Skin epidermis (tissue), 12 donors: Measurements from ENCODE around the gene SPSB1.

Experiments
- H3K27ac ChIP-seq, 21 experiments: fragments of 200-600 bp; sonication (generic) in 11 of 21; one replicate each; pipeline ENCODE4 v1.5.0; 2020; ENCODE audit warnings: mild to moderate bottlenecking in 3 of 21, inconsistent platforms in 2 of 21, moderate library complexity in 2 of 21
- H3K4me3 ChIP-seq, 7 experiments: fragments of 200-600 bp; sonication (generic) in 2 of 7; one replicate each; pipeline ENCODE4 v1.5.0; 2020; ENCODE audit warnings: inconsistent platforms in 2 of 7, mild to moderate bottlenecking in 2 of 7, moderate library complexity in 1 of 7

The SPSB1 gene

DNA sequence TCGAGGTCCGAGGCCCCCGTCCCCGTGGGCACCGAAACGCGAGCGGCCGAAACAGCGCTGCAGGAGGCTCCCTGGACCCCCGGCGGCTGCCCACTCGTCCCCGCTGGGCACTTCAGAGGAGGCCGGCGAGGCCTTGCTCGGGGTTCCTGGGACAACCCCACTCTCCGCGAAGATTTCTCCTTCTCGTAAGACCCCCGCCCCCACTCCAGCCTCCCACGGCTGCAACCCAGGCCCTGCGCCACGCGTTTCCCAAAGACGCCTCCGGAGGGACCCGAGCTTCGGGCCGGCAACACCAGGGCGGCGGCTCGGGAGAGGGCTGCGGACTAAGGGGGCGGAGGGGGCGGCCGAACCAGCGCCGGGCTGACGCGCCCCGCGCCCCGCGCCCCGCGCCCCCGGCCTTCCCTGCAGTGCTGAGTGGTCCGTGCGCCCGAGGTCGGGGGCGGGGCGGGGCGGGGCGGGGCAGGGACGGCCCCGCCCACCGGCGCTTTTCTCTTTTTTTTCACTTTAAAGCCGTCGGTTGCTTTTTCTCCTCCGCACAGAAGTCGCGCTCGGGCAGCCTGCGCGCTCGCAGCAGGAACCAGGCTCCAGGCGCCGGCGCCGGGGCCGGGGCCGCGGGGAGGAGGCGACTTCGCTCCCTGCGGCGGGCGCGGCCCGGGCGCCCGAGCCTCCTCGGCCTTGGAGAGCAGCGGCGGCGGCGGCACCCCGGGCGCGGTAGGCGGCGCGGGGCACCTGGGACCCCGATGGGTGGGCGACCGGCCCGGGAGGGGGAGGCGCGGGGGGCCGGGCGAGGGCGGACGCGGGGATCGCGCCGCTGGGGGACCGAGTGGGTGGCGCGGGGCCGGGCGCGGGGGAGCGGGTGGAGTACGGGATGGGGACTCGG lies at the start of gene SPSB1:
Gene SPSB1, plus strand, starts transcription at position 534 of the 880 bp plus-strand sequence. CDS start 62,998 bp downstream, outside the sequence.
- H3K27ac ChIP-seq, result peak within 1 kb of the TSS; percentile 68 to 97 (median 90)
- peak within 1 kb of the TSS; percentile 68 to 95 (median 88) for H3K4me3 ChIP-seq

GRCh38 chr1:9243066-9243739 lies 49.5 kb upstream of the SPSB1 start:
- Histone ChIP-seq H3K27ac (peak overlapping the region in 14 of 21 experiments; percentile 42 to 82 (median 74)), H3K4me3 (no peak overlapping the region)

GRCh38 chr1:9244501-9245229 lies 48.0 kb upstream of the SPSB1 start:
- H3K27ac ChIP-seq, result peak overlapping the region in 18 of 21 experiments; percentile 6 to 80 (median 60)
- no peak overlapping the region for H3K4me3 ChIP-seq

DNA sequence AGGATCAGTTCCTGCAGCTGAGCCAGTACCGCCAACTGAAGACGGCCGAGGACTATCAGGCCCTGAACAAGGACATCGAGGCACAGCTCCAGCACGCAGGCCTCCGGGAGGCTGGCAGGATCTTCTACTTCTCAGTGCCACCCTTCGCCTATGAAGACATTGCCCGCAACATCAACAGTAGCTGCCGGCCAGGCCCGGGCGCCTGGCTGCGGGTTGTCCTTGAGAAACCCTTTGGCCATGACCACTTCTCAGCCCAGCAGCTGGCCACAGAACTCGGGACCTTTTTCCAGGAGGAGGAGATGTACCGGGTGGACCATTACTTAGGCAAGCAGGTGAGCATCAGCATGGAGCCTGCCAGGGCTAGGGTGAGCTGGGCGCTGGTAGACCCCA lies 47.5 kb upstream of the SPSB1 start:
- no peak overlapping the region for H3K4me3 ChIP-seq
- peak overlapping the region in 15 of 21 experiments; percentile 6 to 77 (median 59) for H3K27ac ChIP-seq

- no peak overlapping the region for H3K4me3 ChIP-seq
- H3K27ac ChIP-seq, result peak overlapping the region in 8 of 21 experiments; percentile 39 to 77 (median 61)
These were observed 47.0 kb upstream of the SPSB1 start for GRCh38 chr1:9245661-9246060.

DNA sequence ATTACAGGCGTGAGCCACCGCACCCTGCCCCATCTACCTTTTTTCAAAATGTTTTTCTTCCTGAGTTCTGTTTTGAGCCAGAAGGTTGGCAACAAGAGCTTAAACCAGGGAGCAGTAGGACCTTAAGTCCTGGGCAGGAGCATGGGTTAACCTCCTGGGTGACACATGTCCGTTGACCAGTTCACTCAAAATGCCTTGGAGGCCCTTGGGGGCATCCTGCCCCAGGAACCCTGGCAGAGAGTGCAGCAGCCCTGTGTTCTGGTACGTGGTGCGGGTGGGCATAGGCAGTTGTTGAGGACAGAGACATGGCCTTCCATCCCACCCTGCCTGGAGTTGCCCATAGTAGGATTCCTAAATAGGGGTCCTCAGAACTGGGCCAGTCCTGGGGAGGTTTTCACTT lies 46.5 kb upstream of the SPSB1 start:
- H3K27ac ChIP-seq, result peak overlapping the region in 1 of 21 experiments; percentile 34

GRCh38 chr1:9246841-9247785 lies 45.6 kb upstream of the SPSB1 start:
- Histone ChIP-seq H3K4me3 (peak overlapping the region in 1 of 7 experiments; percentile 0), H3K27ac (peak overlapping the region in 4 of 21 experiments; percentile 17 to 70 (median 30))

More for the DNA sequence above, 46.5 kb upstream of the SPSB1 start:
- H3K4me3 ChIP-seq, result no peak overlapping the region

- Histone ChIP-seq H3K27ac (peak overlapping the region in 8 of 21 experiments; percentile 43 to 86 (median 74)), H3K4me3 (peak overlapping the region in 1 of 7 experiments; percentile 0)
These were observed 44.8 kb upstream of the SPSB1 start for GRCh38 chr1:9247894-9248293.

DNA sequence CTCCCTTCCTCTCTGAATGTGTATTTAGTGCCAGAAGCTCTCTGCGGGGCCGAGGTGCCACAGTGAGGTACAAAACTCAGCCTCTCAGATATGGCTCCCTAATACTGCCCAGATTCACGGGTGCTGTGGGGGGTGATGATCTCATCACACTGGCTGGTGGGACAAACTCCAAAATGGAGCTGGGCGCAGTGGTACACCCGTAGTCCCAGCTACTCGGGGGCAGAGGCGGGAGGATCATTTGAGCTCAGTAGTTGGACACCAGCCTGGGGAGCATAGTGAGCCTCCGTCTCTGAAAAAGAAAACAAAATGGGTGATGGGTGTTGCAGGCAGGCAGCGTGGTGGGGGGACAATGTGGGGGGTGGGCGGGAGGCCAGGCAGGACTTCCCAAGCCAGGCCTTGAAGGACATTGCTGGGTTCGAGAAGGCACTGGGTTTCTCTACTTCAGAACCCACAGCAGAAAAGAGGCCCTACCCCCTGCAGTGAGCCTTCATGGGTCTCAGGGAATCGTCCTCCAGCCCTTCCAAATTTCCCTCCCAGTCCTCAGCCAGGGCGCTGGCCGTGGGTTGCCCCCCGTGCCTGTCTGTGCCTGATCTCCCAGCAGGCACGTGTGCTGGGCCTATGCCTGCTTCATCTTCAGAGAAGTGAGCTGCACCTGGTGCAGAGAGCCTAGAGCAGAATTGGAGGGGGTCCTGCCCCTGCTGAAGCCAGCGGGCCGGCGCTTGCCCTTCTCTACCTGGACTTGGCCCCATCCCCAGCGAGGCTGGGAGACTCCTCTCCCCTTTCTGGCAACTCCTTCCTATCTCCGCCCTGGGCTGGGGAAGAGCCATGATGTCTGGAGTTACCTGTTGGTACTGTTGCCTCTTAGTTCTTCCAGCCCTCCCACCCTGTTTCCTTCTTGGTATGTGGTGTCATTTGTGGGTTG lies 44.1 kb upstream of the SPSB1 start:
- H3K4me3 ChIP-seq, result no peak overlapping the region
- peak overlapping the region in 17 of 21 experiments; percentile 22 to 86 (median 68) for H3K27ac ChIP-seq

GRCh38 chr1:9249263-9249533 lies 43.5 kb upstream of the SPSB1 start:
- H3K27ac ChIP-seq, result peak overlapping the region in 17 of 21 experiments; percentile 15 to 86 (median 68)
- no peak overlapping the region for H3K4me3 ChIP-seq

GRCh38 chr1:9249534-9250410 lies 42.9 kb upstream of the SPSB1 start:
- H3K27ac ChIP-seq, result peak overlapping the region in 17 of 21 experiments; percentile 15 to 86 (median 68)
- H3K4me3 ChIP-seq, result peak overlapping the region in 1 of 7 experiments; percentile 28

- peak overlapping the region in 15 of 21 experiments; percentile 16 to 86 (median 73) for H3K27ac ChIP-seq
- peak overlapping the region in 3 of 7 experiments; percentile 6 to 28 (median 16) for H3K4me3 ChIP-seq
These were observed 42.0 kb upstream of the SPSB1 start for GRCh38 chr1:9250411-9251381.

DNA sequence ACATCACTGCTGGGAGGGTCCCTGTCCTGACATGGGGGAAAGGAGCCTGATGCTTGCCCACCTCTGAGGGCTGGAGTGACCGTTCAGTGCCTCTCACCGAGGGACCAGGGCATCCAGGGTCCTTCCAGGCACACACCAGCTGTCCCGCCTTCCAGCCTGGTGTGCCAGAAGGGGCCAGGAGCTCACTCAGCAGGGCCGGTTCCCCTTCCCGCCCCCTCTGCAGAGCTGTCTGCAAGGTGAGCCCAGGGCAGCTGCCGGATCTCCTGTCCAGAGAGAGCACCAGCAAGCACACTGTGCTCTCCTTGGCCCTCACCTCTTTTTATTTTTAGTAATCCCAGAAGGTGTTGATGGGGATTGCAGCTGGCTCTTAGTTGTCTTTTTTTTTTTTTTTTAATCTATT lies 41.2 kb upstream of the SPSB1 start:
- peak overlapping the region in 2 of 7 experiments; percentile 6 to 28 for H3K4me3 ChIP-seq
- peak overlapping the region in 12 of 21 experiments; percentile 51 to 86 (median 73) for H3K27ac ChIP-seq

DNA sequence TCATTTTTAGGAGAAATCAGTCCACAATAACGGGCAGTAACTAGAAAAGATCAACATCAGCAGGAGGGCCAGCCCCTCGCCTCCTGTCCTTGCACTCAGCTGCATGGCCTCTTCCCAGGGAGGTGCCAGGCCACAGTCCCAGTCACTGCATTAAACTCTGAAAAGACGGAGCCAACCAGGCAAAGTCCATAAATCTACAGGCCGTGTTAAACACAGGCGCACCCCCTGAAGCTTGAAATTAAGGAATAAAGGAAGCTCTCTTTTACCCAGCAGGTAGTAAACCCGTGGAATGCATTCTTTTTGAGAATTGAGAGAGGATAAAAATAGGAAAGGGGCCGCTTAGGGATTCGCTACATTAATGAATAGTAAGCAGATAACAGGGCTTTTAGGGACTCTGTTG lies 39.7 kb upstream of the SPSB1 start:
- peak overlapping the region in 1 of 21 experiments; percentile 3 for H3K27ac ChIP-seq
- H3K4me3 ChIP-seq, result no peak overlapping the region

DNA sequence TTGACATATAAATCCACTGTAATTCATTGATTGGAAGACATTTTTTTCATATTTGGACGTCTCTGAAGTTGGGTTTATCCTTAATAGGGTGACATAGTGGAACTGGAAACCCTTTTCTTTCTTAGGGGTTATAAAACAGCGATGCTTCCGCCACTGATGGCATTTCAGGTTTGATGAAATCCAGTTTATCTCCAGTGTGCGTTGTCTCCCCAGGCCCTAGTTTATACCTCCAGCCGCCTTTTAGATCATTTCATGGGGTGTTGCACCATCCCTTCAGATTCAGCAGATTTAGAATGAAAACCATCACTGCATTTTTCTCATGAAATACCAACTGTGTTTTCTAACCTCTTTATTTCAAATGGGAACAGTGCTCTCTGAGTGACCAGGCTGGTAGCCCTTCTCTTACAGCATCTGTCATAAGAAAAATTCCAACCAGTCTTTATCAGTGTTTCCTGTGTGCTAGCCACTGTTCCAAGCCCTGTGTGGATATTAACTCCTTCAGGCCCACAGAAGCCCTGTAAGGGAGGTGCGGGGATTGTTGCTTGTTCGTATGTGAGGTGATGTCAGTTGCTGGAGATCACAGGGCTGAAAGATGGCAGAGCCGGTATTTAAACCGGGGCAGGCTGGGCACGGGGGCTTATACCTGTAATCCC lies 39.1 kb upstream of the SPSB1 start:
- H3K27ac ChIP-seq, result no peak overlapping the region
- no peak overlapping the region for H3K4me3 ChIP-seq
